NCI-H1694 treated with DMSO at 0.1 percent for 48 hours (cell line): ENCODE results near the gene SLC22A25.
"Not testable (repeated sequence)": the region's sequence is repeated elsewhere in the genome, so short reads cannot be mapped to it uniquely, and the experiment has no call there.

ENCODE experiments used
- DNase-seq: peaks from one replicate; lab custom pipeline; 2025; lab: John Stamatoyannopoulos, UW

Gene SLC22A25

DNA sequence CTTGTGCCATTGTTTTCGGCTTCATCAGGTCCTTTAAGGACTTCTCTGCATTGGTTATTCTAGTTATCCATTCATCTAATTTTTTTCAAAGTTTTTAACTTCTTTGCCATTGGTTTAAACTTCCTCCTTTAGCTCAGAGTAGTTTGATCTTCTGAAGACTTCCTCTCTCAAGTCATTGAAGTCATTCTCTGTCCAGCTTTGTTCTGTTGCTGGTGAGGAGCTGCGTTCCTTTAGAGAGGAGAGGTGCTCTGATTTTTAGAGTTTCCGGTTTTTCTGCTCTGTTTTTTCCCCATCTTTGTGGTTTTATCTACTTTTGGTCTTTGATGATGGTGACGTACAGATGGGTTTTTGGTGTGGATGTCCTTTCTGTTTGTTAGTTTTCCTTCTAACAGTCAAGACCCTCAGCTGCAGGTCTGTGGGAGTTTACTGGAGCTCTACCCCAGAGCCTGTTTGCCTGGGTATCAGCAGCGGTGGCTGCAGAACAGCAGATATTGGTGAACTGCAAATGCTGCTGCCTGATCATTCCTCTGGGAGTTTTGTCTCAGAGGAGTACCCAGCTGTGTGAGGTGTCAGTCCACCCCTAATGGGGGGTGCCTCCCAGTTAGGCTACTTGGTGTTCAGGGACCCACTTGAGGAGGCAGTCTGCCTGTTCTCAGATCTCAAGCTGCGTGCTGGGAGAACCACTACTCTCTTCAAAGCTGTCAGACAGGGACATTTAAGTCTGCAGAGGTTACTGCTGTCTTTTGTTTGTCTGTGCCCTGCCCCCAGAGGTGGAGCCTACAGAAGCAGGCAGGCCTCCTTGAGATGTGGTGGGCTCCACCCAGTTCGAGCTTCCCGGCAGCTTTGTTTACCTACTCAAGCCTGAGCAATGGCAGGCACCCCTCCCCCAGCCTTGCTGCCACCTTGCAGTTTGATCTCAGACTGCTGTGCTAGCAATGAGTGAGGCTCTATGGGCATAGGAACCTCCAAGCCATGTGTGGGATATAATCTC, 7.6 kb downstream of the SLC22A25 start:
- DNase-seq: not testable (repeated sequence)

DNA sequence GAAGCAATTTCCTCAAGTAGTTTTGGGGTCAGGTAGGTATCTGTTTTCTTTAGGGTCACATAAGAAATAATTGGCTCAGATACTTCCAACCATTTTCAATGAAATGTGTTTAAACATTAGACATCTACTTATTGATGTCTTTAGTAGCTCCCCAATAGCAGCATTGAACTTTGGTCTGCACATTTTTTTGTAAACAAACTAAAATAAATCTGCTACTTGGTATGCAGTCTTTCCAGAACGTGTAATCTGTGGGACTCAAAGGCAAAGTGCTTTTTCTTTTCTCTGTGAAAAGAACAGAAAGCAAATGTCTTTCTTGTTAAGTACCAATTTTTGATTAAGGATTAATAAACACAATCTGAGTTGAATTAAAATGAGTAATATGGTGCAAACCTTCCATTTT, 13.6 kb downstream of the SLC22A25 start:
- DNase-seq: no peak

DNA sequence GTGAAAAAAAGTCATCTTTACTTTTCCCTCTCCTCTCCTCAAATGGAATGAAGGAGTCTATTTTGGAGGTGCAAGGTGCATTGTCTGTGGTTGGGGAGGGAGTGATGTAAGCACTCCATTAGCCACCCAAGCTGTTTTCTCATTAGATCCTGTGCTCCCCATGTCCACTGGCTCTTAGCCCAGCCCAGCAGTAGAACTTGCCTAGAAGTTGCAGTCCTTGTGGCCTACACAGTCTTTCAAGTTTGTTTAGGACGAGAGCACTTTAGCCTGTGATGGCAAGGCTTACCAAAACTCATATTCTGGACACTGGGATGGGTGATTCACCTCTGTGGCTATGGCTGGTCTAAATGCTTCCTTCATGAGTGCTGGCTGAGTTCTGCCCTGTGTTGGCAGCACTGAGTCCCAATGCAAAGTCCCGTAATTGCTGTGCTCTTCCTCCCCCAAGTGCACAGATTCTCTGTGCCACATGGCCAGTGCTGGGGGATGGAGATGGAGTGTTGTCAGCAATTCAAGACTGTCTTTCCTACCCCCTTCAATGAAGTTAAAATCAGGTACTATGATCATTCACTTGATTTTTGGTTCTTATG, 15.8 kb downstream of the SLC22A25 start:
- DNase-seq: no peak

DNA sequence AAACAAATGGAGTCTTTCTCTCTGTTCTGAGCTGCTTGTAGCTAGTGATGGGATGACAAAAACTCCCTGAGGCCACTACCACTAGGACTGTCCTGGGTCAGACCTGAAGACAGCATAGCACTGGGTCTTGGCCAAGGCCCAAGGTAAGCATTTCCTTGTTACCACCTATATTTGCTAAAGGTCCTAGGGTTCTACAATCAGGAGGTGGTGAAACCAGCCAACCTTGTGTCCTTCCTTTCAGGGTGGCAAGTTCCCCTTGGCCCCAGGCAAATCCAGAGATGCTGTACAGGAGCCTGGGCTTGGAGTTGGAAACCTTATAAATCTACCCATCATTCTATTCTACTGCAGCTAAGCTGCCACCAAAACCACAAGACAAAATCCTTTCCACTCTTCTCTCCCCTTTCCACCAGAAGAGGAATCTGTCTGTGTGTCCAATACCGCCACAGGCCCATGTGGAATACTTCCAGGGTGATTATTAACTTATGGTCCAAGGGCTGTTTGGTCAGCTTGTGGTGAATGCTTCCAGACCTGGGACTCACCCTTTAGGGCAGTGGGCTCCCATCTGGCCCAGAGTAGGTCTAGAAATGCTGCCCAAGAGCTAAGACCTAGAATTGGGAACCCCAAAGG, 16.8 kb downstream of the SLC22A25 start:
- DNase-seq: no peak

GRCh38 chr11:63214093-63214492, 29.3 kb downstream of the SLC22A25 start:
- no peak for DNase-seq

DNA sequence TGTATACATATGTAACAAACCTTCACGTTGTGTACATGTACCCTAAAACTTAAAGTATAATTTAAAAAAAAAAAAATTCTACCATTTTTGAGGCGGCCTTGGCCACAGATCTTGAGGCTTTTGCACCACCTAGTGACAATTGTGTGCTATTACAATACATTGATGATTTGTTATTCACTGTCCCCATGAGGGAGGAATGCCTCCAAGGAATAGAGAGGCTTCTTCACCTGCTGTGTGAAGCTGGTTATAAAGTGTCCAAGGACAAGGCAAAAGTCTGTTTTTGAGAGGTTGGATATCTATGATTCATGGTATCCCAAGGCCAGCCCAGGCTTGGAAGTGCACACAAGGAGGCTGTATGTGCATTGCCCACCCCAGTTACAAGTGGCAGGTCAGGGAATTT, 30.7 kb downstream of the SLC22A25 start:
- DNase-seq: no peak

- DNase-seq: no peak
Measured at GRCh38 chr11:63210111-63210510, 33.3 kb downstream of the SLC22A25 start.
